ENCODE results near the gene AMFR.
"Not testable (repeated sequence)": the region's sequence is repeated elsewhere in the genome, so short reads cannot be mapped to it uniquely, and the experiment has no call there.

Gene AMFR

DNA sequence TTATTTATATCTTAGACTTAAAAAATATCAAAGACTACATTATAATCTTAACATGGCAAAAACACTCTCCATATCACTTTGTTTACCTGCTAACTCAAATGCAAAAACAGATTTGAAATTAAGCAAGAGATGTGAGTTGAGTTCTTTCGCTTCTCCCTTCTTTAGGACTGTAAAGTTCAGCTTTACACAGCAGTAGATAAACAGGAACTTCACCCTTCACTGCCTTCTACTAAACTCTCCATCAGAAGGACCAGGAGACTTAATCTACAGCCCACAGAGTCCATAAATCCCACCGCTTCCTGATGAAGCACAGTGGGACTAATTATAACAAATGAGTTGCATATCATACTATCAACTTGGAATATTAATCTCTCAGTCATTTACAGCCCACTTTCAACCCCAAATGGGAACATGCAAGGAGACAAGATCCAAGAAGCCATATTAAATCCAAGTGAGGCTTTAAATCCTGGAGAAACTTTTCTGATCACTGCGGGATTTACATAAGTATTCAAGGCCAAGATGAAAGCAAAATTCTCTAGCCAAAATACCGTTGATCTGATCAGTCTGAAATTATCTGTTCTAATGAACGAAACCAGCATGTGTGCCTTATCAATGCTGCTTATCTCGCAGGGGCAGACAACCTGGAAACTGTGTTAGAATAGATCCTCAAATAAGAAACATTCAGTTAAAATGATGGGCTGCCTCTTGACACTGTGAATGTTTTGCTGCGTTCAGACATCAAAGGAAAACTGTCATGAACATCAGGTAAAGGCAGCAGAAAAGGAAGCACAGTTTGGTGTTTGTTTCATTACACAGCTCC, 1.6 kb downstream of the AMFR start:
- DNase-seq: no peak

DNA sequence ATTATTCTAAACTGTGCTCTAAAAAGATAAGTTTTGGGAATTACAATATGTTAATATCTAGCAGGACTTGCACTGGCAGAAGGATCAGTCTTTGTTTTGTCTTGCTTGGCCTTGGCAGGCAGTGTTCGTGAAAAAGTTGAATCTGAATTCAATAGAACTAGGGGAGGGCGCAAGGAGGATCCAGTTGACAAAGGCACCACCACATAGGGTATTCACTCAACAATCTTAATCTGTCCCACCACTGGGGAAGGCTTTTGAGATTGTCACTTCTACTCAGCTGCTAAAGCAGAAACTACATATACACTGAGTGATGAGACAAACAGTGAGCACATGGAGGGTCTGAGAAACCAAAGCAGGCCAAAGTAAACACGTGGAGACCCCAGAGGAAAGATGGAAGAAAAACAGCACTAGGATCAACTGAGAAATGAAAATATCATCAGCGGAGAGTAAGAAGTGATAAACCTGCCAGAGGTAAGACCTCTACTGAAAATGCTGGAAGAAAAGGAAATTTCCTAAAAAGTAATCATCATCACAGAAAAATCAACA, 2.4 kb downstream of the AMFR start:
- DNase-seq: no peak

DNA sequence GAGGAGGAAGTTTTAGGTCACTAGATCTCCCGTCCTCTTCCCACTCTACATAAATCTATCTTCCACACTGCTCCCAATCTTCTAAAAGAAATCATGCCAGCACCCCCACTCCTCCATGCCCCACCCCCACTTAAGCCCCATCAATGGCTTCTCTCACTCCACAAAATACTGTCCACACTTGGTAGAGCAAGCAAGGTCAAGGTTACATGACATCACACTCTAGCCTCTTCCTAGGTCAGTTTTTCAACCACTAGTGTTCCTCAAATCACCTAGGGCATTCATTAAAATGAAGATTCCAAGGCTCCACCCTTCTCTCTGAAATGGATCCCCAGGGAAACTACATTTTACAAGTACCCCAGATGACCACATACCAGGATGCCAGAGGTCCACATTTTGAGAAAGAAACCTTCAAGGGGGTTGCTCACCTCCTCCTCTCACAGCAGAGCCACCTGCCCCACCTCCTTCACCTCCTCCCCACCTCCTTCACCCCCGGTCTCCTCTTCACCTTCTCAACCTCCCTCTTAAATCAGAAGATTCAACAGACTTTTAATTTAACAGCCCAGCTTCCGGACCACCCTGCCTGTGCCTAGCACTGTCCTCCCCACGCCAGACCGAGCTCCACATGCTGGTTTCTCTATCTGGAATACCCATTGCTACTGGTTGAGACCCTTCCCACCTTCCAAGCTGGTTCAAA, 3.2 kb downstream of the AMFR start:
- no peak for DNase-seq

DNA sequence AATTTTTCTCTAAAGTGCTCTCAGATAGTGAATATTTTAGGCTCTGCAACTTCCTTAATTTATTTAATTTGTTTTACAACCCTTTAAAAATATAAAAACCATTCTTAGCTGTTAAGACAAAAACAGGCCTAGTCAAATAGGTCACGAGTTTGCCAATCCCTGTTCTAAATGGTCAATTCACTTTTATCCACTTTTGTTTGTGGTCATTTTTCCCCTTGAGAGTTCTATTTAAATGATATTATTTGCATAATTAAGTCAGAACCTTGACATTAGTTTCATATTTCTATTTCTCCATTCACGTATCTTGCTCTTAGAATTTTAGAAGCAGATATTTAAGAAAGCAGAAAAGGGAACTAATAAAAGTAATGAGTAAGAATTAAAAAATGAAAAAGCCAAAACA, 4.0 kb downstream of the AMFR start:
- DNase-seq: no peak

DNA sequence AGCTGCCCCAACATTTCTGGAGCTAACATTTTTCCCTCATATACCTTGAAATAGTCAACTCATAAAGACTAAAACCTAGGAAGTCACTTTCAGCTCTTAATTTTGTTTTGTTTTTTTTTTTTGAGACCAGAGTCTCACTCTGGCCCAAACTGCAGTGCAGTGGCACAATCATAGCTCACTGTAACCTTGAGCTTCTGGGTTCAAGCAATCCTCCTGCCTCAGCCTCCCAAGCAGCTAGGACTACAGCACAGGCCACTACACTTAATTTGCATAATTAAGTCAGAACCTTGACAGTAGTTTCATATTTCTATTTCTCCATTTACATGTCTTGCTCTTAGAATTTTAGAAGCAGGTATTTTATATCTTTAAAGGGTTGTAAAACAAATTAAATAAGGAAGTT, 4.7 kb downstream of the AMFR start:
- no peak for DNase-seq

DNA sequence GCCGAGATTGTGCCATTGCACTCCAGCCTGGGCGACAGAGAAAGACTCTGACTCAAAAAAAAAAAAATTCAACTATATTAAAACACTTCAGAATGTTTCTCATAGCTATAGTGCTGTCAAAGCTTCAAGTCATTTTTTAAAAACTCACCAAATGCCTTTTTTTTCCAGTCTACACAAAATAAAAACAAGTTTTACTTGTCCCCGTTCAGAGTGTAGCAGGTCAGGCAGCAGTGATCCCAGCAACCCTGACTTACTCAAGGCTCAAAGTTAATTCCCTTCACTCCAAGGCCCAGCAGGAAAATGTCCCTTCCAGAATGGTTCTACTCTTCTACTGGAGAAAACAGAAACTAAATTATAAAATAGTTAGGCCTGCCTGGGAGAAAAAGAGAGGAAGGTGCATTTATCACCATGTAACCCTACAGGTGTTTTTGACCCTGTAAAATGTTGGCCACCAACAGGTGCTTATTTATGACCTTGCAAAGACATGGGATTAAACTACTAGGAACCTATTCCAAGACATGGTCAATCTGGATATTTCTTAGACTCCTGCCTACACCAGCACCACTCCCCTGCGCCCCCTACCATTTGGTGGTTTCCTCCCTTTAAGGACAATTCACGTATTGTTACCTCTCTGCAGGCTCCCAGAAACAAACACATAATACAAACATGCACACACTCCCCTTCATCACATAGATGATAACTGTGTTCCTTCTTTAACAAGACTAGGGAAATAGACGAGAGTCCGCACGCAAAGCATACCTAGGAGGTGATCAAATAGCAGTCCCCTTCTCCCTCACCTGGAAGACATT, 5.4 kb downstream of the AMFR start:
- no peak for DNase-seq

DNA sequence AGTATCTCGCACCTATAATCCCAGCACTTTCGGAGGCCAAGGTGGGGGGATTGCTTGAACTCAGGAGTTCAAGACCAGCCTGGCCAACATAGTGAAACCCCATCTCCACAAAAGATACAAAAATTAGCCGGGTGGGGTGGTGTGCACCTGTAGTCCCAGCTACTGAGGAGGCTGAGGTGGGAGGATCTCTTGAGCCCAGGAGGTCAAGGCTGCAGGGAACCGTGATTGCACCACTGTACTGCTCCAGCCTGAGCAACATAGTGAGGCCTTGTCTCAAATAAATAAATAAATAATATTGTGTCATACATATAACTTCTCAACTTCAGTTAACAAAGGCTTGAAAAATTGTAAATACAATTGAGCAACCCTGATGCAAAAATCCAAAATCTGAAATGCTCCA, 8.2 kb downstream of the AMFR start:
- DNase-seq: no peak

DNA sequence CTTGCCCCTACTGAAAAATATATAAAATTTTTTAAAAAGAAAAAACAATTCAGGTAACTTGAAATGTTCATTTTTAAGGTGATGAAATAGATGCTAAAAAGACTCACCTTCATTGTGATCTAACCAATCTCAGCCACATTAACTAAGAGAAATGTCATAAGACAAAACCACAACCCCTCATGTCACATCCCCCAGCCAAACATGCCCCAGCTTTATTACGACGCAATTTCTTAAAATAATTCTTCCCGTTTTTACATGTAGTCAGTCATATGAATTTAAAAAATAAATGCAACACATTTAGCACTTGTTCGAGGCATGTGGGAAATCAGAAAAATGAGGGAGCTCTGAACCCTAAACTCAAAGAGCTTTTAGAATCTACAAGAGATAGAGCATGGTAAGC, 9.5 kb downstream of the AMFR start:
- DNase-seq: no peak

DNA sequence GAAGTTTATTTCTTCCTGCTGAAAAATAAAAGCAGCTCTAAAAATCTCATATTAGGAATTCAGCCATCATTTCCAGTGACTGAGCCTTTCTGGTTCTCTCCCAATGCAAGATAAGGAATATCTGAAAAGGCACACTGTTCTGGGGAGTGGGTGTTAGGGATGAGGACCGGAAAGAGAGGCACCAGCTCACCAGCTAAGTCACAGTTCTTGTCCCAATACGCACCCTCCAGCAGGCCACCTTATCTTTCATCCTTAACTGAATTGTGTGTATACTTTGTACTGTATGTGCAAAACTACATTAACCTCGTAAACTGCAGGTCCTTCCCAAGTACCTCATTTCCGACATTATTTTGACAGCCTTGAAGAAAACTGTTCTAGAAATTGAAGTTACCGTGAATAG, 11.0 kb downstream of the AMFR start:
- no peak for DNase-seq

DNA sequence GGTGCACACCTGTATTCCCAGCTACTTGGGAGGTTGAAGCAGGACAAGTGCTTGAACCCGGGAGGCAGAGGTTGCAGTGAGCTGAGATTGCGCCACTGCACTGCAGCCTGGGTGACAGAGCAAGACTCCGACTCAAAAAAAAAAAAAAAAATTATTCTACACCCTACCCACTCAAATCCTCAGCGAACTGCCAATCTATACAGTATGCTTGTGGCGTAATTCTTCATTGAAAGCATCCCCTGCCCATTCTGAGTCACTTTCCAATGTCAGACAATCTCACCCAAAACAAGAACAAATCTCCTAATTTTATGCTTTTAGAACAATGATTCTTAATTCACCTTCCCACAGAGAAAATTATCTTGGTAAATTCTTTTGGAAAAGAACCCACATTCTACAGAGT, 12.0 kb downstream of the AMFR start:
- no peak for DNase-seq

DNA sequence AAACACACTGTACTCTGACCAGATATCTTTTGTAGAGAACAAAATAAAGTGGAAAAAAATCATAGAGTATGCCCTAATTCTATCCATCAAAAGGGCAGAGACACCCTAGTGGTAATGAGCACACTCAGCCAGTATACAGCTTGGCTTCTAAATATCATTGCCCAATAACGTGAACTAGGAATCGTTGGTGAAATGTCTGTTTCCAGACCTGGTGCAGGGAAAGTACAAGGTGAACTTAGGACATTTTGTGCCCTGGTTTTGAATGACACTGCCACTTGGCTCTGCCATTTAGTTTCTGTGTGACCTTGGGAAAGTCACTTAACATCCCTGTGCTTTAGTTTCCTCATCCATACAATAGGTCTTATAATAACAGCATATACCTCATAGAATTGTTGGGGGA, 13.7 kb downstream of the AMFR start:
- no peak for DNase-seq

DNA sequence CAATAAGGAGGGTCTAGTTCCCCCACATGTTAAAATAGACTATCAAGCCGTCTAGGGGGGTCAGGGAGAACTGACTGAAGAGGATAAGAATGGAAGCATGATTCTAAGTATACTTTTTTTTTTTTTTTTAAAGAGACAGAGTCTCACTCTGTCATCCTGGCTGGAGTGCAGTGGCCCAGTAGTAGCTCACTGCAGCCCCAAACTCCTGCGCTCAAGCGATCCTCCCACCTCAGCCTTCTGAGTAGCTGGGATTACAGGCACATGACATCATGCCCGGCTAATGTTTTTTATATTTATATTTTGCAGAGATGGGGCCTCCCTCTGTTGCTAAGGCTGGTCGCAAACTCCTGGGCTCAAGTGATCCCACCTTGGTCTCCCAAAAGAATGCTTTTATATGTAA, 14.2 kb downstream of the AMFR start:
- DNase-seq: no peak

DNA sequence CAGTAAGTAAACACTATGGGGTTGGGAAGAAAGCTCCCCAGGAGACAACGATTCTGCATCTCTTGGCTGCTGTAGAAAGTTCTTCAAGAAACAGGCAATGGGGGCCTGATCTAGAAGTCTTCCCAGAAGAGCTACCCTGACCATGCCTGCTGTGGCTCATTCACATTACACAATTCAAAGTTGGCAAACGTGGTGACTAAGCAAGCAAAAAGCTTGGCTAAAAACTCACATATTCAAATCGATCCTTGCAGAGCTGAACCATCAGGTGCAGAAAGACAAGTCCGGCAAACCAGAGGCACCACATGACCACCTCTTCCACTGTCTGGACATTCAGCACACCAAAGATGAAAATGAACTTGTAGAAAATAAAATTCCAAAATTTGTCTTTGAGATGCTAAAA, 16.1 kb downstream of the AMFR start:
- no peak for DNase-seq

DNA sequence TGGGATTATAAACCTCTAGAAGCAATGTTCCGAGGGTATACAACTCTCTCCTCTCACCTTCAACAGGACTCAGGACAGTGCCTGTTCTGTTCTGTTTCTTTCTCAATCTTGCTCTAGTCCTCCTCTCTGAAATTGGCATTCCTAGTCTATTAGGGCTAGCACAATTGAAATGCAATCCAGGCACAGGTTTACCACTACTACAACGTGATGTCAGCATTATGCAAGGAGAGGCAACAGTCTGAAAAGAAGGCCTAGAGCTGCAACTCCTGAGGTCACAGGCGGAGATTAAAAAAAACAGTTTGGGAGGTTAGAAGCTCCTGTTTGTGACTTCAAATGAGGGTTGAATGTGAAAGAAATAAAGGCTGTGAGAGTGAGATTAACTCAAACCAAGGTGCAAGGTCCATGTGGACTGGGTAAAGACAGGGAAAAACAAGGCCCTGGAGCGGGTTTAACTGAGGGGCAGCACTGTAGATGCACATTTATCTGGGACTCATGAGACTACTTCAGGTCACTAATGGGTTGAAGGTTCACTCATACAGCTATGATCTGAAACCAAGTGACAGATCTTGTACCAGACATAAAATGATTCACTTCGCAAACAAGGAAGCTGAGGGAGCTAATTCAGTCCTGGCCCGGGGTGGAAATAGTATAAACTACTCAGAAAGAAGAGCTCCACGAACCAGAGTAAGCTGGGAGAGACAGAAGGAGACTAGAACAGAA, 16.8 kb downstream of the AMFR start:
- no peak for DNase-seq

DNA sequence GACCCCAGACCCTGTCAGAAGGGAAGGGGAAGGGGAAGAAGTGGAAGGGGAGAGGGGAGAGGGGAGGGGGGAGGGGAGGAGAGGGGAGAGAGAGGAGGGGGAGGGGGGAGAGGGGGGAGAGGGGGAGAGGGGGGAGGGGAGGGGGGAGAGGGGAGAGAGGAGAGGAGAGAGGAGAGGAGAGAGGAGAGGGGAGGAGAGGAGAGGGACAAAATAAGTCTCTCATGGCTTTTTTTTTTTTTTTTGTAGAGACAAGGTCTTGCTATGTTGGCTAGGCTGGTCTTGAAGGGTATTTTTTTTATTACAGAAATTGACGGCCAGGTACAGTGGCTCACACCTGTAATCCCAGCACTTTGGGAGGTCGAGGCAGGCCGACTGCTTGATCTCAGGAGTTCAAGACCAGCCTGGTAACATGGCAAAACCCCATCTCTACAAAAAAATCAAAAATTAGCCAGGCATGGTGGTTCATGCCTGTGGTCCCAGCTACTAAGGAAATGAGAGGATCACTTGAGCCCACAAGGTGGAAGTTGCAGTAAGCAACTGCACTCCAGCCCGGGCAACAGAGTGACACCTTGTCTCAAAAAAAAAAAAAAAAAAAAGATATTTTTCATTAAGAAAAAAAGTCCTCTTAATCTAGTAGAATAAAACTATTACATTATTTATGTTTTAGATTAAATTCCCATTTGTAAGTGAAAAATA, 19.2 kb downstream of the AMFR start:
- DNase-seq: no peak

DNA sequence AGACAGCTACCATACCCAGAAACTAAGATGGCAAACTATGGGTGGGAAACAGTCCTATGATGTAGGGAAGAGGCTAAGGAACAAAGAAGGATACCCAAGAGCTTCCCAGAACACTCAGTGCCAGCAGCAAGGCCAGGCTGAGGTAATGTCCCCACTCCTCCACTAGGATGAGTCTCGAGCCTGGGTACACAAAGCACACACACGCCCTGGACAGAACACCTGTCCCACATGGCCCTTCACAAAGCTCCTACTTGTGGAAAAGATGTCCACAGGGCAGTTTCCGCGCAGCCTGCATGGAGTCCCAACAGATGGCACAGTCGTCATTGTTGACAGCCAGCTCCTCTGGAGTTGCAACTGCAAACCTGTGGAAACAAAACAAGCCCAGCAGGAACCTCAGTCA, 23.9 kb downstream of the AMFR start:
- DNase-seq: no peak

DNA sequence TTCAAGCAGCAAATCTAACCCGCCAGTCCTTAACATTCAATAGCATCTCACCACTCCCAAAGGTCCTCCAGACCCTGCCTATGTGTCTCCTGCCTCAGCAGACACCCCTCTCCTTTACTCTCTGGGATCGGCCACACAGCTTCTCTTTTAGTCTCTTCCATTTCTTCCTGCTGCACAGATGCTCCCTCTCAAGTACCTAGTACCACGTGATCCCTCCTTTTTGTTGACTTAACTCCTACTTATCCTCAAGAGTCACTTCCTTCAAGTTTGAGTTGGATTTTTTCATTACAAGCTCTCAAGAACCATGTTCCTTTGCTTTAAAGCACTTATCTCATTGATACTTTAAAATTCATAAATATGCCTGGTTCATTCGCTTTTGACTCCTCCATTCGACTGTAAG, 24.9 kb downstream of the AMFR start:
- DNase-seq: no peak

DNA sequence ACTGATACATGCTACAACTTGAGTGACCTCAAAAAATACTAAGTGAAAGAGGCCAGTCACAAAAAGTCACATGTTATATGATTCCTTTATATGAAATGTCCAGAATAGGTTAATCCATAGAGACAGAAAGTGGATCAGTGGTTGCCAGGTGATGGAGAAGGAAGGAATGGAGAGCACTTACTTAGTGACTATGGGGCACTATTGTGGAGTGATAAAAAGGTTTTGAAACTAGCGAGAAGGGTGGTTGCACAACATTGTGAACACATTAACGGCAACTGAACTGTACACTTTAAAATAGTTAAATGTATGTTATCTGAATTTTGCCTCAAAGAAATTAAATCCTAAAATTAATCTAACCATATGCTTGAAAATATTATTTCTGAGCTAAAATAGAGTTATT, 25.9 kb downstream of the AMFR start:
- no peak for DNase-seq

DNA sequence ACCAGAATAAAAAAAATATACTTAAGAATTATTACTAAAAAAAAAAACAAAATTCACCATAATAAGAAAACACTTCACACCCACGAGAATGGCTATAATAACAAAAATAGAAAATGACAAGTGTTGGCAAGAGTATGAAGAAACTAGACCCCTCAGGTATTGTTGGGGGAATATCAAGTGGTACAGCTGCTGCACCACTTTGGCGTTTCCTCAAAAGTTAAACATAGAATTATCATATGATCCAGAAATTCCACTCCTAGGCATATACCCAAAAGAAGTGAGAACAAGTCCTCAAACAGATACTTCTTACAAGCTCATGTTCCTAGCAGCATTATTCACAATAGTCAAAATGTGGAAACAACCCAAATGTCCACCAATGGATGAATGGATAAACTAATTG, 26.3 kb downstream of the AMFR start:
- DNase-seq: no peak

DNA sequence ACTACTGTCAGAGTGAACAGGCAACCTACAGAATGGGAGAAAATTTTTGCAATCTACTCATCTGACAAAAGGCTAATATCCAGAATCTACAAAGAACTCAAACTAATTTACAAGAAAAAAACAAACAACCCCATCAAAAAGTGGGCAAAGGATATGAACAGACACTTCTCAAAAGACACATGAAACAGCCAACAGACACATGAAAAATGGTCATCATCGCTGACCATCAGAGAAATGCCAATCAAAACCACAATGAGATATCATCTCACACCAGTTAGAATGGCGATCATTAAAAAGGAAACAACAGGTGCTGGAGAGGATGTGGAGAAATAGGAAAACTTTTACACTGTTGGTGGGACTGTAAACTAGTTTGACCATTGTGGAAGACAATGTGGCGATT, 28.6 kb downstream of the AMFR start:
- DNase-seq: not testable (repeated sequence)

DNA sequence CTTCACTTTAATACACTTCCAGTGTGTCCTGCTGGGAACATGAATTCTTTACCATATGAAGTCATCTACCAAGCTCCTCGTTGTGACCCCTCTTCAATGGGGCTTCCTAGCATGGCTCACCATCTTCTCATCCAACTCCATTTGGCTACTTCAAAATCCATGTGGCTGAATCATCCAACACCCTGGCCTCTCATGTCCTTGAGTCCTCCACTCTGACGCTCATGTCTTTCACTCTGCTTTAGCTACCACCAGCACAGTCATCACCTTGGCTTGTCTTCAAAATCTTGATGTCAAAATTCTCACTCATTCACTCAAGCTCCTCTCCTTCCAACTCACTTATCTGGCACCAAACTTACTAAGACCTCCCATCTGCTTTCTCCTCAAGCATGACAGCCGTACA, 35.8 kb downstream of the AMFR start:
- no peak for DNase-seq

DNA sequence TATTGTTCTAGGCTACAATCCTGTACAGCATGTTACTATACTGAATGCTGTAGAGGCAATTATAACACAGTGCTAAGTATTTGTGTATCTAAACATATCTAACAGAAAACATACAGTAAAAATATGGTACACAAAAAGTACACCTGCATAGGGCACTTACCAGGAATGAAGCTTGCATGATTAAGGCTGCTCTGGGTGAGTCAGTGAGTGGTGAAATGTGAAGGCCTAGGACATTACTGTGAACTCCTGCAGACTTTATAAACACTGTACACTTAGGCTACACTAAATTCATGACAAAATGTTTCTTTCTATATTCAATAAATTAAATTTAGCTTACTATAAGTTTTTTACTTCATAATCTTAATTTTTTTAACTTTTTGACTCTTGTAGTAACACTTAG, 37.1 kb downstream of the AMFR start:
- DNase-seq: no peak

Data from NCI-H774 (cell line).